CD4-positive, alpha-beta T cell treated with Interleukin-21 for 1 hour (primary cell): Measurements from ENCODE around the gene CMAS.
"Not testable (repeated sequence)": the region's sequence is repeated elsewhere in the genome, so short reads cannot be mapped to it uniquely, and the experiment has no call there.

ENCODE experiments used
- DNase-seq: peaks from one replicate; pipeline ENCODE4 v3.0.0-alpha.2; 2020

Gene CMAS

GRCh38 chr12:22048351-22049041 is 2.5 kb downstream of the CMAS start:
- DNase-seq, result no peak

GRCh38 chr12:22050078-22050477 is 4.1 kb downstream of the CMAS start:
- DNase-seq, result no peak

- no peak for DNase-seq
Observed at GRCh38 chr12:22051114-22051698, 5.2 kb downstream of the CMAS start.

- DNase-seq, result not testable (repeated sequence)
Observed at GRCh38 chr12:22052994-22053393, 7.0 kb downstream of the CMAS start.

- no peak for DNase-seq
Observed at GRCh38 chr12:22054155-22054554, 8.1 kb downstream of the CMAS start.

- no peak for DNase-seq
Observed at GRCh38 chr12:22056607-22057006, 10.6 kb downstream of the CMAS start.

GRCh38 chr12:22059976-22060647 is 14.1 kb downstream of the CMAS start:
- no peak for DNase-seq

- DNase-seq, result no peak
Observed at GRCh38 chr12:22064968-22065367, 18.9 kb downstream of the CMAS start.

- DNase-seq, result no peak
Observed at GRCh38 chr12:22066310-22066709, 20.3 kb downstream of the CMAS start.

GRCh38 chr12:22069851-22070250 is 23.8 kb downstream of the CMAS start:
- DNase-seq, result no peak

GRCh38 chr12:22082190-22082701 is 36.2 kb downstream of the CMAS start:
- DNase-seq, result no peak

- peak; percentile 67 for DNase-seq
Observed at GRCh38 chr12:22083167-22083566, 37.1 kb downstream of the CMAS start.

- DNase-seq, result no peak
Observed at GRCh38 chr12:22084852-22085251, 38.8 kb downstream of the CMAS start.

- DNase-seq, result no peak
Observed at GRCh38 chr12:22088886-22089285, 42.9 kb downstream of the CMAS start.

GRCh38 chr12:22089486-22089885 is 43.5 kb downstream of the CMAS start:
- DNase-seq, result no peak

- DNase-seq, result not testable (repeated sequence)
Observed at GRCh38 chr12:22099062-22099461, 53.0 kb downstream of the CMAS start.

GRCh38 chr12:22100958-22101748 is 55.1 kb downstream of the CMAS start:
- peak; percentile 70 for DNase-seq

GRCh38 chr12:22101749-22102243 is 55.8 kb downstream of the CMAS start:
- no peak for DNase-seq

- no peak for DNase-seq
Observed at GRCh38 chr12:22103418-22103817, 57.4 kb downstream of the CMAS start.

- DNase-seq, result no peak
Observed at GRCh38 chr12:22105542-22105941, 59.5 kb downstream of the CMAS start.

- DNase-seq, result no peak
Observed at GRCh38 chr12:22110176-22110575, 64.2 kb downstream of the CMAS start.
